Measurements from ENCODE around the gene UMODL1.

- no peak for TF ChIP-seq JUND (IDR thresholded peaks at IDR 0.05; ENCODE audit: low read depth, low read length)
- no peak for TF ChIP-seq CTCF (IDR thresholded peaks at IDR 0.05 in 2 of 3, conservative IDR thresholded peaks at IDR 0.05 in 1 of 3; ENCODE audit: control insufficient read depth in 2 of 3, extremely low read depth in 1 of 3, insufficient read depth in 1 of 3, low read depth in 3 of 3, low read length in 3 of 3)
- no peak for TF ChIP-seq RAD21 (IDR thresholded peaks at IDR 0.05; ENCODE audit: insufficient read depth, low read depth, low read length)
- no peak for TF ChIP-seq EGR1 (IDR thresholded peaks at IDR 0.05; ENCODE audit: borderline replicate concordance in 1 of 2, low read depth in 2 of 2, low read length in 2 of 2)
These were observed 76.4 kb downstream of the UMODL1 start for GRCh38 chr21:42147386-42148020.

All from GM12878 (cell line).